Islet precursor cell (in vitro differentiated cells): ENCODE results near the gene FAH.

ENCODE experiments used
- DNase-seq: peaks from one replicate; pipeline ENCODE4 v3.0.0-alpha.2; 2018

The FAH gene

DNA sequence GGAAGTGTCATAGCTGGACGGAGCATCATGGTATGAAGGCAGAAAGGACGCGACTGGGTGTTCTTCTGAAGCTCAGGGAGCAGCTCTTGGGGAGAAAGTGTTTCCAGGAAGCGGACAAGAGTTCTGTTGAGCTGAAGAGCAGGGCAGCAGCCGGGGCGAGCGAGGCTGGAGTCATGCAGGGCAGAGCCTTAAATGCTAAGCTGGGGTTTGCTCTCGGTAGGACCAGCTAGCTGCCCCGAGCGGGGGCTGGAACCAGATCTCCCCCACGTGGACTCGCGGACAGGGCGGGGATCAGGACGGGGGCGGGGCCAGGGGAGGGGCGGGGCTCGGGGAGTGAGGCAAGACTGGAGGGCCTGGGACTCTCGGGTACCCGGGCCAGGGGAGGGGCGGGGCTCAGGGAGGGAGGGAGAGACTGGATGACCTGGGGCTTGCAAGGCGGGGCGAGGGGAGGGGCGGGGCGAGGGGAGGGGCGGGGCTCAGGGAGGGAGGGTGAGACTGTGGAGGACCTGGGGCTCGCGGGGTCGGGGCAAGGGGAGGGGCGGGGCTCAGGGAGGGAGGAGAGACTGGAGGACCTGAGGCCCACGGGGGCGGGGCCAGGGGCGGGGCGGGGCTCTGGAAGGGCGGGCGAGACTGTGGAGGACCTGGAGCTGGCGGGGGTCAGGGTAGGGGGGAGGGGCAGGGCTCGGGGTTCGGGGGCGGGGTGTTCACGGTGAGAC lies 461 bp upstream of the FAH start:
- DNase-seq: peak; percentile 100

GRCh38 chr15:80153900-80154299 lies 1.1 kb downstream of the FAH start:
- peak; percentile 39 for DNase-seq

- DNase-seq: peak; percentile 53
Measured at GRCh38 chr15:80154336-80154735, 1.5 kb downstream of the FAH start.

GRCh38 chr15:80155001-80155377 lies 2.2 kb downstream of the FAH start:
- peak; percentile 38 for DNase-seq

DNA sequence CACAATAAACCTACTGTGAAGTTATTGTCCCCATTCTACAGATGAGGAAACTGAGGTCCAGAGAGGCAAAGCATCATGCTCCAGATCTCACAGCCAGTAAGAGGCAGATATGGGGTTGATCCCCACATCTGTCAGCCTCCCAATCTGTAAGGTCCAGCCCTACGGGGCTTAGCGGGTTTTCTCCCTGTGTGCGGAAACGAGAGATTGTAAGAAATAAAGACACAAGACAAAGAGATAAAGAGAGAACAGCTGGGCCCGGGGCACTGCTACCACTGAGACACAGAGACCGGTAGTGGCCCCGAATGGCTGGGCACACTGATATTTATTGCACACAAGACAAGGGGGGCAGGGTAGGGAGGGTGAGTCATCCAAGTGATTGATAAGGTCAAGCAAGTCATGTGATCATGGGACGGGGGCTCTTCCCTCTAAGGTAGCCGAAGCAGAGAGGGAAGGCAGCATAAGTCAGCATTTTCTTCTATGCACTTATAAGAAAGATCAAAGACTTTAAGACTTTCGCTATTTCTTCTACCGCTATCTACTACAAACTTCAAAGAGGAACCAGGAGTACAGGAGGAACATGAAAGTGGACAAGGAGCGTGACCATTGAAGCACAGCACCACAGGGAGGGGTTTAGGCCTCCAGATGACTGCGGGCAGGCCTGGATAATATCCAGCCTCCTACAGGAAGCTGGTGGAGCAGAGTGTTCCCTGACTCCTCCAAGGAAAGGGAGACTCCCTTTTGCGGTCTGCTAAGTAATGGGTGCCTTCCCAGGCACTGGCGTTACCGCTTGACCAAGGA lies 2.8 kb downstream of the FAH start:
- peak; percentile 79 for DNase-seq

GRCh38 chr15:80156176-80156720 lies 3.4 kb downstream of the FAH start:
- peak; percentile 4 for DNase-seq

- peak; percentile 49 for DNase-seq
Measured at GRCh38 chr15:80157215-80157614, 4.4 kb downstream of the FAH start.

- peak; percentile 7 for DNase-seq
Measured at GRCh38 chr15:80159301-80159700, 6.5 kb downstream of the FAH start.

DNA sequence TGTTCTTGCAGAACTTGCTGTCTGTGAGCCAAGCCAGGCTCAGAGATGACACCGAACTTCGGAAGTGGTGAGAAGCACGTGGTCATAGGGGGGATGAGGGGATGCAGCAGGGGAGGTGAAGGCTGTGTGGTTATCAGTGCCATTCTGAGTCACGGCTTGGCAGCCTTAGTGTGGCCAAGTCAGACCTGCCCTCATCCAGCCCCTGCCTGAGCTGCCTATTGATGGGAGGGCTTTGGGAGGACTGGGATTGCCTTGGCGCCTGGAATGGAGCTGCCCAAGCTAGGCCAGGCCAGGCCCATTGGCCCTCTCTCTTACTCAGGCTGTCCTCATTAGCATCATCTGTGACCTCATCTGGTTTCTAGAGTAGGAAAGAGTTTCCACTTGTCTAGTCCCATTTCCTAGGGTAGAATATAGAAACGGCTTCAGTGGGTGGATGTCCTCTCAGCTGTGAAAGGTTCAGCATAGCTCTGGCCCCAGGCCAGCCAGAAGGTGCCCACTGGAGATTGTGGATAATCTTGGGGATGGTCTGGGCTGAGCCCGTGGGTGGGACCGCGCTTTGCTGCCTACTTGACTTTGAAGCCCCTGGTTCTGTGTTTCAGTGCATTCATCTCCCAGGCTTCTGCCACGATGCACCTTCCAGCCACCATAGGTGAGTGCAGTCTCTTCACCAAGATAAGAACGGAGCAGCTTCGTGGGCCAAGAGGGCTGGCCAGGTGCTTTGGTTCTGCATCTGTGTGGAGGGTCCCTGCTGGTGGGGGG lies 7.2 kb downstream of the FAH start:
- peak; percentile 53 for DNase-seq

DNA sequence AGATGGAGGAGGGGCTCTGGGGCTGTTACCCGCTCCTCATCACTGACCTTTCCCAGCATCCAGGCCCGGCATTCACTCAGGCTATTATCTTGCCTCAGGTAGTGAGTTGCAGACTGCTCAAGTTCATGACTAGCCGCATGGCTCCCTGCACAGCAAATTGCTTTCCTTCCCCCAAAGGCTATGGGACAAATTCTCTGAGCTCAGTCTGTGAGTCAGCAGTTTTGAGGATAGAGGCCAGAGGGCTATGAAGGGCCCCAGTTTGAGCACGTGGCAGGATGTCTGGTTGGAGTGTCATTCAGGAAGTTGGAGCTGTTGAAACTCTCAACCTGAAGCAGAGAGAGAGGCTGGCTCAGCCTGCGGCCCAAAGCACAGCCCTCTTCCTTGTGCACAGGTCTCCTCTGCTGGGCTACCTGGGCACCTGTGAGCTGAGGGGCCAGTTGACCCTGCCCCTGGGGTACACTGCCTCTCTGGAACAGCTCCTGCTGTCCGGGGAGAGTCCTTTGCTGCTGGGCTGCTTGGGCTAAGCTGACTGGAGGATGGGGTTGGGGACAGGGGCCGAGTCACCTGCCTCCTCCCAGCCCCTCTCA lies 7.9 kb downstream of the FAH start:
- peak; percentile 93 for DNase-seq

GRCh38 chr15:80161468-80162016 lies 8.7 kb downstream of the FAH start:
- peak; percentile 25 for DNase-seq

DNA sequence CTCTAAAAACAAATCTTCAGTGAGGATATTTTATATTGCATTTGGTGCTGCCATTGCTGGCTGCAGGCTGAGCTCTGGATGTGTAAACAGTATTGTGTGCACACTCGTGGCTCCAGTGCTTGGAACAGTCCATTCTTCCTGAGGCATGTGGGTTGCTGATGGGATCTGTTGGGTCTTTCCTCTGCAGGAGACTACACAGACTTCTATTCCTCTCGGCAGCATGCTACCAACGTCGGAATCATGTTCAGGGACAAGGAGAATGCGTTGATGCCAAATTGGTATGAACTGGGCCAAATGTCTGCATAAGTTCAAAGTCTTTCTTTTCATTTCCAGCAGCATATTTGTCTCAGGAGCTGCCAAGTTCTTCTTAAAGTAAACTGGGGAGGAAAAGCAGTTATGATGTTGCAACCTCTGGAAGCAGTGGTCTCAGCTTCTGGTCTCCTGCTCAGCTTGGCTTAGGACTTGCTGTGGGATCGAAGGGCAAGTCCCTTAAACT lies 9.3 kb downstream of the FAH start:
- peak; percentile 17 for DNase-seq

- peak; percentile 11 for DNase-seq
Measured at GRCh38 chr15:80163217-80163616, 10.4 kb downstream of the FAH start.

DNA sequence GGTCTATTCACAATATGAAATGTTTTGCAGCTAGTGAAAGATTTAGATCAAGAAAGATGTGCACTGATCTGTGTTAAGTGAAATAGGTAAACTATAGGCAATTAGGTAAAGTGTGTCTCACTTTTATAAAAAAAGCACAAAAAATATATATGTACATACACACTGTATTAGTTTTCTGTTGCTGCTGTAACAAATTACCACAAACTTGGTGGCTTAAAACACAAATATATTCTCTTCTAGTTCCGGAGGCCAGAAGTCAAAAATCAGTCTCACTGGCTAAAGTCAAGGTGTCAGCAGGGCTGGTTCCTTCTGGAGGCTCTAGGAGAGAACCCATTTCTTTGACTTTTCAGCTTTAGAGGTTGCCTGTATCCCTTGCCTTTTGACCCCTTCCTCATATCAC lies 11.1 kb downstream of the FAH start:
- no peak for DNase-seq

DNA sequence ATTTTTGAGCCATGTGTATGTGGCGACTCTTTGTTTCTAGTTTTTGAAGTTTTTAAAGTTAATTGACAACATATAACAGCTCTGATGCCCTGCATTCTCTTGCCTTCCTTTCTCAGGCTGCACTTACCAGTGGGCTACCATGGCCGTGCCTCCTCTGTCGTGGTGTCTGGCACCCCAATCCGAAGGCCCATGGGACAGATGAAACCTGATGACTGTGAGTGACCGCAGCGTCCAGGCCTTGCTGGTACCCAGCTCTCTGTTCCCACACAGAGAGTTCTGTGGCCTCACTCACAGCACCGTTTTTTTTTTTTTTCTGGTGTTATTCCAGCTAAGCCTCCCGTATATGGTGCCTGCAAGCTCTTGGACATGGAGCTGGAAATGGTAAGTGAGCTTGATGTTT lies 15.1 kb downstream of the FAH start:
- DNase-seq: no peak

DNA sequence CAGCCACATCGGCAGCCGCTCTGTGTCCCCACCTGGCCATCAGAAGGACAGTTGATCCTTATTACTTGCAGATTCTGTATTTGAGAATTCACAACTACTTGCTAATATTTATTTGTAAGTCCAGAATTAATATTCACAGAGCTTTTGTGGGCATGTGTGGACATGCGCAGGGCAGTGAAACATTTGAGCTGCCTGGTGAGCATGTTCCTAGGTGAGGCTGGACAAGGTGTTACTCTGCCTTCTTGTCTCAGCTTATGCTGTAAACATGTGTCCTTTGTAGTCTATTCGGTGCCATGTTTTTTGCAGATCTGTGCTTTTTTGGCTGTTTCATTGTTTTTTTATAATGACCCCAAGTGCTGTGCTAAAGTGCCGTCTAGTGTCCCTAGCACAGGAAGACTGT lies 15.6 kb downstream of the FAH start:
- no peak for DNase-seq

GRCh38 chr15:80169768-80170357 lies 17.1 kb downstream of the FAH start:
- DNase-seq: no peak

DNA sequence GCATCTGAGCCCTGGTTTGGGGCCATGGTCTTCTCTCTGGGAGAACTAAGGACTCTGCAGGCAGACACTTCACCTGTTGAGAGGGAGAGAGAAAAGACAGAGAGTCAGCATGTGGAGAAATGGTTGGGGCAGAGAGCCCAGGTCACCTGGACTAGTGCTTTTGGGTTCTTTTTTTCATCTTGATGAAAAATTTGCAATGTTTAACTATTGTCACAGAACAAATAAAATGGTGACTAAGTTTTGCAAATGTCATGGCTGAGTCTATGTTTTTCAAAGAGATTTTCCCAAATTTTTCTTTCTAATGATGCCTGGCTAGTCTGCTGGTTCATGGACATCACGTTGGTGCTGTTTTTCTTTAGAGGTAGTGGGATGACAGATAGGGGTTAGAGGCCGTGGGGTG lies 17.8 kb downstream of the FAH start:
- DNase-seq: no peak

DNA sequence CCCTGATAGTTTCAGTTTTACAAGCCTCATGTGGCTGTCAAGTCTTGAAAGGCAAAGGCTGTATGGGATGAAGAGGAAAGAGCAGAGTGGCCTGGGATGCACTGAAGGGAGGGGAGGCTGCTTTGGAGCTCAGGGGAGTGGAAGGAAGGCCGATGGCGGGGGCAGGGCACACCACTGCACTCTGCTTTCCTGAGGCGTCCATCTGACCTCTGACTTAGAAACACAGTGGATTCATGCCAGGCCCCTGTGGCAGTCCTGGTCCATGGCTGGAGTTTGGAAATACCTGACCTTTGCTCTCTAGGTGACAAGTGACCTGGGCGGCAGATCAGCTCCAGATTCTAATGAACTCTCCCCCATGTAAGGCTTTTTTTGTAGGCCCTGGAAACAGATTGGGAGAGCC lies 19.0 kb downstream of the FAH start:
- no peak for DNase-seq

- DNase-seq: no peak
Measured at GRCh38 chr15:80172401-80172800, 19.6 kb downstream of the FAH start.

- peak; percentile 88 for DNase-seq
Measured at GRCh38 chr15:80173022-80173759, 20.4 kb downstream of the FAH start.
